GM10248 (cell line): ENCODE data around the gene TNK1.

Source experiments
- CTCF ChIA-PET: fragments of 300-600 bp; sonication (Branson Sonifier 250); formaldehyde crosslinking; extraction: SDS; loops from one replicate; lab custom pipeline; 2021; ENCODE audit warnings: antibody characterized with exemption; lab: Yijun Ruan, JAX
- POLR2A ChIA-PET: fragments of 350-650 bp; sonication (Branson Sonifier 250); formaldehyde crosslinking; extraction: SDS; loops from one replicate; lab custom pipeline; 2020; ENCODE audit warnings: antibody characterized with exemption; lab: Yijun Ruan, JAX
- DNase-seq: peaks from one replicate; pipeline ENCODE4 v3.0.0; 2012; ENCODE audit errors: extremely low spot score
- TF ChIP-seq, protein P1 (sequence below): IDR thresholded peaks from 2 replicates; pipeline ENCODE4 v1.5.1; 2012; ENCODE audit warnings: mild to moderate bottlenecking, low read depth; ENCODE audit errors: extremely low read depth, missing control alignments, control extremely low read depth

Gene TNK1

GRCh38 chr17:7374353-7374752 lies 6.5 kb upstream of the TNK1 start:
- ChIA-PET CTCF (interaction anchor here (1.0 to 3.5 kb wide), 3 partner anchors 18 to 78 kb away, joined by 3 to 16 read pairs (median 3); partner anchors contain the start of gene TMEM95), POLR2A (no interaction called here)
- TF ChIP-seq, protein P1, sequence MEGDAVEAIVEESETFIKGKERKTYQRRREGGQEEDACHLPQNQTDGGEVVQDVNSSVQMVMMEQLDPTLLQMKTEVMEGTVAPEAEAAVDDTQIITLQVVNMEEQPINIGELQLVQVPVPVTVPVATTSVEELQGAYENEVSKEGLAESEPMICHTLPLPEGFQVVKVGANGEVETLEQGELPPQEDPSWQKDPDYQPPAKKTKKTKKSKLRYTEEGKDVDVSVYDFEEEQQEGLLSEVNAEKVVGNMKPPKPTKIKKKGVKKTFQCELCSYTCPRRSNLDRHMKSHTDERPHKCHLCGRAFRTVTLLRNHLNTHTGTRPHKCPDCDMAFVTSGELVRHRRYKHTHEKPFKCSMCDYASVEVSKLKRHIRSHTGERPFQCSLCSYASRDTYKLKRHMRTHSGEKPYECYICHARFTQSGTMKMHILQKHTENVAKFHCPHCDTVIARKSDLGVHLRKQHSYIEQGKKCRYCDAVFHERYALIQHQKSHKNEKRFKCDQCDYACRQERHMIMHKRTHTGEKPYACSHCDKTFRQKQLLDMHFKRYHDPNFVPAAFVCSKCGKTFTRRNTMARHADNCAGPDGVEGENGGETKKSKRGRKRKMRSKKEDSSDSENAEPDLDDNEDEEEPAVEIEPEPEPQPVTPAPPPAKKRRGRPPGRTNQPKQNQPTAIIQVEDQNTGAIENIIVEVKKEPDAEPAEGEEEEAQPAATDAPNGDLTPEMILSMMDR, result no peak

DNA sequence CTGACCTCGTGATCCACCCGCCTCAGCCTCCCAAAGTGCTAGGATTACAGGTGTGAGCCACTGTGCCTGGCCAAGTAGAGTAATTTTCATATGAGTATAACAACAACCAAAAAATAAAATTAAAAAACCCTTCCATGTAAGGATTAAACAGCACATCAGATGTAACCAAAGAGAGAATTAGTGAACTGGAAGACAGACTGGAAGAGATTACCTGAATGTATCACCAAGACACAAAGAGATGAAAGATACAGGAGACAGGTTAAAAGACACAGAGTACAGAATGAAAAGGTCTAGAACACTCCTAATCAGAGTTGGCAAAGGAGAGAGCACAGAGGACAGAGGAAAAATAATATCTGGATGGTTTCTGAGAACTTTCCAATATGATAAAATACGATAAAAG lies 1.8 kb upstream of the TNK1 start:
- TF ChIP-seq, protein P1, result no peak
- CTCF ChIA-PET, result no interaction called here

More at GRCh38 chr17:7374353-7374752, 6.5 kb upstream of the TNK1 start:
- DNase-seq, result no peak

GRCh38 chr17:7380321-7380720 lies 568 bp upstream of the TNK1 start:
- POLR2A ChIA-PET, result interaction anchor here (0.6 kb wide), 1 partner anchor 108 kb away, joined by 3 read pairs; no protein-coding TSS in a partner anchor
- CTCF ChIA-PET, result no interaction called here
- DNase-seq, result no peak
- TF ChIP-seq, protein P1, result no peak

More for the DNA sequence above, 1.8 kb upstream of the TNK1 start:
- POLR2A ChIA-PET, result no interaction called here
- no peak for DNase-seq

- no peak for DNase-seq
- TF ChIP-seq, protein P1, result no peak
- ChIA-PET POLR2A (no interaction called here), CTCF (interaction anchor here (0.8 to 1.1 kb wide), 2 partner anchors 28 to 178 kb away, joined by 4 to 6 read pairs; partner anchors contain the start of gene TMEM95)
Measured at GRCh38 chr17:7382901-7383300, 2.0 kb downstream of the TNK1 start.

DNA sequence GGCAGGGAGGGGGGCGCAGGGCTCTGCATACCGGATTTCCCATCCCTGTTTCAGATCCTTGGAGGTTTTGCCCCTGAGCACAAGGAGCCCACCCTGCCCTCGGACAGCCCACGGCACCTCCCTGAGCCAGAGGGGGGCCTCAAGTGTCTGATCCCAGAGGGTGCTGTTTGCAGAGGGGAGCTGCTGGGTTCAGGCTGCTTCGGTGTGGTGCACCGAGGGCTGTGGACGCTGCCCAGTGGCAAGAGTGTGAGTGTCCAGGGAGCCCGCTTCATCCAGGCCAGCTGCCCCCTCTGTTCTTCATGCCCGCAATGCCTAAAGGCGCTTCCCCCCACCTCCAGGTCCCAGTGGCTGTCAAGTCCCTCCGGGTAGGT lies 2.5 kb downstream of the TNK1 start:
- no peak for DNase-seq
- TF ChIP-seq, protein P1, result no peak
- ChIA-PET CTCF (interaction anchor here (0.8 to 1.1 kb wide), 2 partner anchors 28 to 177 kb away, joined by 4 to 6 read pairs; partner anchors contain the start of gene TMEM95), POLR2A (no interaction called here)

DNA sequence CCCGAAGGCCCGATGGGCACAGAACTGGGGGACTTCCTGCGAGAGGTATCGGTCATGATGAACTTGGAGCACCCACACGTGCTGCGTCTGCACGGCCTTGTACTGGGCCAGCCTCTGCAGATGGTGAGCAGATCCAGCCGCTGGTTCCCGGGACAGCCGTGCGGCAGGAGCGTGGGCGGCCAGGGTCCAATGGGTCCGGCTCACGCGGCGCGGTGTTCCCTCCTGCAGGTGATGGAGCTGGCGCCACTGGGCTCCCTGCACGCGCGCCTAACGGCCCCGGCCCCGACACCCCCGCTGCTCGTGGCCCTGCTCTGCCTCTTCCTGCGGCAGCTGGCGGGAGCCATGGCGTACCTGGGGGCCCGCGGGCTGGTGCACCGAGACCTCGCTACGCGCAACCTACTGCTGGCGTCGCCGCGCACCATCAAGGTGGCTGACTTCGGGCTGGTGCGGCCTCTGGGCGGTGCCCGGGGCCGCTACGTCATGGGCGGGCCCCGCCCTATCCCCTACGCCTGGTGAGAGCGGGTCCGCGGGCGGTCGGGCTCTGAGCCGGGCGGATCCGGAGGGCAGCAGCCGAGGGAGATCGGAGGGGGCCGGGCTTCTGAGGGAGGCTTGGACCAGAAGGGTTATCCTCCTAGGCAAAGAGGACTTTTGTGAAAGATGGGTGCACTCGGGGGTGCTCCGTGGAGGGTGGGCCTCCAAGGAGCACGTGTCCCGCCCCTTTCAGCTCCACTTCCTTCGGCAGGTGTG lies 3.0 kb downstream of the TNK1 start:
- DNase-seq, result peak; percentile 93
- TF ChIP-seq, protein P1, result no peak
- ChIA-PET POLR2A (interaction anchor here (0.6 kb wide), 1 partner anchor 42 kb away, joined by 3 read pairs; no protein-coding TSS in a partner anchor), CTCF (interaction anchor here (0.8 to 1.1 kb wide), 2 partner anchors 29 to 178 kb away, joined by 3 to 6 read pairs; partner anchors contain the start of gene TMEM95)
